Hepatic stellate cell (primary cell): ENCODE measurements around the gene MED16.

Experiments used
- DNase-seq: peaks from one replicate; pipeline ENCODE4 v3.0.0; 2011; ENCODE audit warnings: low spot score

Gene MED16

GRCh38 chr19:892894-893689 lies at the start of gene MED16, which contains the start of gene RNU6-9:
Gene MED16, minus strand, starts transcription at chr19:893187. Its CDS starts 2,056 bp downstream, at chr19:891131.
Gene RNU6-9, plus strand, starts transcription at chr19:893484.
- peak; percentile 99 for DNase-seq

GRCh38 chr19:942133-942645 lies 49.2 kb upstream of the MED16 start:
- no peak for DNase-seq

GRCh38 chr19:941292-942132 lies 48.5 kb upstream of the MED16 start:
- DNase-seq = no peak

GRCh38 chr19:940591-941291 lies 47.8 kb upstream of the MED16 start:
- peak; percentile 83 for DNase-seq

- DNase-seq = no peak
Measured at GRCh38 chr19:939922-940321, 46.9 kb upstream of the MED16 start.

- DNase-seq = no peak
Measured at GRCh38 chr19:939439-939838, 46.5 kb upstream of the MED16 start.

- DNase-seq = no peak
Measured at GRCh38 chr19:938233-938923, 45.4 kb upstream of the MED16 start.

- DNase-seq = no peak
Measured at GRCh38 chr19:937259-937694, 44.3 kb upstream of the MED16 start.

GRCh38 chr19:936175-936546 lies 43.2 kb upstream of the MED16 start:
- DNase-seq = no peak

- no peak for DNase-seq
Measured at GRCh38 chr19:934865-935479, 42.0 kb upstream of the MED16 start.

- no peak for DNase-seq
Measured at GRCh38 chr19:934197-934840, 41.3 kb upstream of the MED16 start.

- DNase-seq = no peak
Measured at GRCh38 chr19:933553-933882, 40.5 kb upstream of the MED16 start.

- peak; percentile 98 for DNase-seq
Measured at GRCh38 chr19:932648-933552, 39.9 kb upstream of the MED16 start.

GRCh38 chr19:931860-932647 lies 39.1 kb upstream of the MED16 start:
- DNase-seq = no peak

- no peak for DNase-seq
Measured at GRCh38 chr19:929891-930258, 36.9 kb upstream of the MED16 start.

GRCh38 chr19:929203-929890 lies 36.4 kb upstream of the MED16 start:
- no peak for DNase-seq

GRCh38 chr19:928471-929202 lies 35.6 kb upstream of the MED16 start:
- peak; percentile 51 for DNase-seq
